ENCODE data around the gene THAP3. TPM values are rescaled to one million over a fixed set of nuclear protein-coding genes. Genes with fewer than 3 reads are reported as not detected.

THAP3 gene
- total RNA-seq, 4 donors from 2014 or later: 7.5 to 21.0 (median 13.2) TPM

DNA sequence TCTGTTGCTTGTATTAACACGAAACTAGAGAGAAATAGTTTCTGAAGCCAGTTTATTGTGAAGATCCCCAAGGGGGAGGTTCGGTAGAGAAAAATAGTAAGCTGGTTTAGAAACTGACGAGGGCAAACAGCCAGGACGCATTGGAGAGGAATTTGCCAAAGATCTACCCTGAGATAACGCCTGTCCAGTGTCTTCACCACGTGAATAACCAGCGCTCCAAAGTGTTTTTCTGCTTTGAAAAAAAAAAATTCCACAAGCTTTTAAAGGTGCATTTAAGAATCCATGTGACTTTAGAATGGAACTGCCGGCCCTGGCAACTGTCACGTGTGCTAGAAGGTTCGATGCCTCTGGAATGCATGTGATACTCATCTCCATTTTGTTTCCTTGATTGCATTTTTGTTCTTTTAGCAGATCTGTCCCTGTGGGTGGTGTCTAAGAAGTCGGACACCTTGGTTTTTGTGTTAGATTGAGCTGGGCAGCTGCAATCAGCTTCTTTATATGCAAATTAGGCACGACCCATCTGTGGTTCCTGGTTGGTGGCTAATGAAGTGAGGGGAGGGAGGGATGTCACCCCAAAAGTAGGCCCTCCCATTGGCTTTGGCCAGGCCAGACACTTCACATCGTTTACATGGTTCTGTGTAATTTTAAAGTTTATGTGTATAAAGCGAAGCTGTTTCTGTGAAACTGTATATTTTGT lies 1.3 kb upstream of the THAP3 start:
- 68 to 80% methylated on average over 11 to 14 of the region's 14 CpGs for WGBS, 2 donors (ENCODE audit: low coverage in 1 of 2)
- Histone ChIP-seq H3K4me3 (no peak overlapping the region), H3K9me3 (no peaks in the 10 kb centered on the region), H3K27ac (peak overlapping the region in 1 of 4 donors; percentile 93), H3K27me3 (no peaks in the 10 kb centered on the region), H3K4me1 (peaks cover 10 to 22% (median 17%) of the 10 kb centered on the region in 4 donors), H3K36me3 (peaks cover 0 to 23% (median 4%) of the 10 kb centered on the region in 4 donors)
- no peak for DNase-seq
- in situ Hi-C loops (cut with MboI; ENCODE audit: low pct_ligation_motif_present in 1 of 4, low pct_unique_long_range_greater_than_20kb in 1 of 4, low sequenced_read_pairs in 3 of 4): loop anchor here in 1 of 4 donors (10.0 kb wide), 1 partner anchor 49 kb away; the partner anchor contains the start of gene ZBTB48
- intact Hi-C loops (cut with DNase I; ENCODE audit: low total_unique reads): no loop called here
- TF ChIP-seq POLR2AphosphoS5 (IDR thresholded peaks at IDR 0.05) (no peak), POLR2A (IDR thresholded peaks at IDR 0.05) (no peak), EP300 (IDR thresholded peaks at IDR 0.05; ENCODE audit: low read depth) (no peak)
- TF ChIP-seq, protein P1, sequence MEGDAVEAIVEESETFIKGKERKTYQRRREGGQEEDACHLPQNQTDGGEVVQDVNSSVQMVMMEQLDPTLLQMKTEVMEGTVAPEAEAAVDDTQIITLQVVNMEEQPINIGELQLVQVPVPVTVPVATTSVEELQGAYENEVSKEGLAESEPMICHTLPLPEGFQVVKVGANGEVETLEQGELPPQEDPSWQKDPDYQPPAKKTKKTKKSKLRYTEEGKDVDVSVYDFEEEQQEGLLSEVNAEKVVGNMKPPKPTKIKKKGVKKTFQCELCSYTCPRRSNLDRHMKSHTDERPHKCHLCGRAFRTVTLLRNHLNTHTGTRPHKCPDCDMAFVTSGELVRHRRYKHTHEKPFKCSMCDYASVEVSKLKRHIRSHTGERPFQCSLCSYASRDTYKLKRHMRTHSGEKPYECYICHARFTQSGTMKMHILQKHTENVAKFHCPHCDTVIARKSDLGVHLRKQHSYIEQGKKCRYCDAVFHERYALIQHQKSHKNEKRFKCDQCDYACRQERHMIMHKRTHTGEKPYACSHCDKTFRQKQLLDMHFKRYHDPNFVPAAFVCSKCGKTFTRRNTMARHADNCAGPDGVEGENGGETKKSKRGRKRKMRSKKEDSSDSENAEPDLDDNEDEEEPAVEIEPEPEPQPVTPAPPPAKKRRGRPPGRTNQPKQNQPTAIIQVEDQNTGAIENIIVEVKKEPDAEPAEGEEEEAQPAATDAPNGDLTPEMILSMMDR (IDR thresholded peaks at IDR 0.05): no peak

DNA sequence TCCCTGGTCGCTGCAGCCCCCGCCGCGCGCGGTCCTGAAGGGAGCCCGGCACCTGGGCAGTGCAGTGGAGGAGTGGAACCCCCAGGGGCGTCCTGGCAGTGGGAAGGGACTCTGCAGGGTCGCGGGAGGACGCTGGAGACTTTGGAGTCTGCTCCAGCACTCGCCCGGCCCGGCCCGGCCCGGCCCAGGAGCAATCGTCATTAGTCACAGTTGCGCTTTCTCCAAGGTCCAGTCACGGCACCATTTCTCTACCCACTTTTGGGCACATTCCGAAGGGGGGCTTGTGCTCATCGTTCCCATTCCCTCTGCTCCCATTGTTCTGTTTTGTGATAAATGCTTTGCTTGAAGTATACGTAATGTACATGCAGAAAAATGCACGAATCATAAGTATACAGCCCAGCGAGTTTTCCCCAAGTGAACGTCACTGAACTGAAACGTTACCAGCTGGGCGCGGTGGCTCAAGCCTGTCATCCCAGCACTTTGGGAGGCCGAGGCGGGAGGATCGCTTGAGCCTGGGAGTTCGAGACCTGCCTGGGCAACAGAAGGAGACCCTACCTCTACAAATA lies 999 bp downstream of the THAP3 start:
- intact Hi-C loops (cut with DNase I; ENCODE audit: low total_unique reads): no loop called here
- 0 to 3% methylated on average over 3 to 29 of the region's 32 CpGs for whole genome bisulfite sequencing, 2 donors (ENCODE audit: low coverage in 1 of 2)
- Histone ChIP-seq H3K27me3 (no peaks in the 10 kb centered on the region), H3K4me1 (peaks cover 10 to 22% (median 17%) of the 10 kb centered on the region in 4 donors), H3K36me3 (peaks cover 0 to 17% (median 4%) of the 10 kb centered on the region in 4 donors), H3K27ac (peak overlapping the region; percentile 90 to 94 (median 92)), H3K4me3 (peak overlapping the region; percentile 67 to 91 (median 84)), H3K9me3 (no peaks in the 10 kb centered on the region)
- DNase-seq: peak; percentile 45
- no peak for TF ChIP-seq EP300 (IDR thresholded peaks at IDR 0.05; ENCODE audit: low read depth)
- peak; percentile 6 for TF ChIP-seq POLR2A (IDR thresholded peaks at IDR 0.05)
- TF ChIP-seq, protein P1 (IDR thresholded peaks at IDR 0.05): no peak
- peak in 1 of 3 donors; percentile 10 for TF ChIP-seq POLR2AphosphoS5 (IDR thresholded peaks at IDR 0.05)
- in situ Hi-C loops (cut with MboI; ENCODE audit: low pct_ligation_motif_present in 1 of 4, low pct_unique_long_range_greater_than_20kb in 1 of 4, low sequenced_read_pairs in 3 of 4): loop anchor here in 3 of 4 donors (10.0 to 25.0 kb wide), 2 partner anchors 51 to 138 kb away; partner anchors contain the start of genes PLEKHG5 (in 3 of the 3) and ZBTB48 (in 1 of the 3)

DNA sequence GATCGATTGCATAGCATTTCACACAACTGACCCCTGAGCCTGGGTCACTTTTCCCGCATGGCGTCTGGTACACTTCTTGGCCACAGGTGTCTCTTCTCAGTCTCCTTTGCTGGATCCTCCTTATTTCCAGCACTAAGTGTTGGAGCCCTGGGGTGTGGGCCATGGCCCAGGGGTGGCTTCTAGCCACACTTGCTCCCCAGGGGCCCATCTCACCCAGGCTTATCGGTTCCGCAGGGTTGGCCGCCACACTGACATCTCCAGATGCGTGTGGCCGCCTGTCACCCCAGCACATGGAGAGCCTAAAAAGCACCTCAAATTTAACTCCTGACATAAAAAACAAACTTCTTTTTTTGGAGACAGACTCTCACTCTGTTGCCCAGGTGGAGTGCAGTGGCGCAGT lies 2.4 kb downstream of the THAP3 start:
- intact Hi-C loops (cut with DNase I; ENCODE audit: low total_unique reads) (no loop called here), in situ Hi-C loops (cut with MboI; ENCODE audit: low pct_ligation_motif_present in 1 of 4, low pct_unique_long_range_greater_than_20kb in 1 of 4, low sequenced_read_pairs in 3 of 4) (loop anchor here in 3 of 4 donors (10.0 to 25.0 kb wide), 2 partner anchors 52 to 140 kb away; partner anchors contain the start of genes PLEKHG5 (in 3 of the 3) and ZBTB48 (in 1 of the 3))
- Histone ChIP-seq H3K27me3 (no peaks in the 10 kb centered on the region), H3K4me1 (peaks cover 10 to 22% (median 17%) of the 10 kb centered on the region in 4 donors), H3K27ac (no peak overlapping the region), H3K9me3 (no peaks in the 10 kb centered on the region), H3K36me3 (peaks cover 0 to 9% (median 0%) of the 10 kb centered on the region in 4 donors), H3K4me3 (no peak overlapping the region)
- DNase-seq: no peak
- 90 to 93% methylated on average over 3 to 9 of the region's 9 CpGs for WGBS, 2 donors (ENCODE audit: low coverage in 1 of 2)
- TF ChIP-seq, protein P1 (IDR thresholded peaks at IDR 0.05): no peak
- no peak for TF ChIP-seq POLR2A (IDR thresholded peaks at IDR 0.05)
- no peak for TF ChIP-seq POLR2AphosphoS5 (IDR thresholded peaks at IDR 0.05)
- no peak for TF ChIP-seq EP300 (IDR thresholded peaks at IDR 0.05; ENCODE audit: low read depth)
